SU-DHL-6 (cell line): ENCODE measurements around the gene SDCBP2.

Experiments
- EZH2phosphoT487 ChIP-seq: fragments of 200-600 bp; sonication (generic), shearing (Covaris generic); conservative IDR thresholded peaks from 2 replicates; pipeline ENCODE4 v1.6.1; 2018; ENCODE audit warnings: mild to moderate bottlenecking, antibody characterized with exemption, low read length, moderate library complexity, mixed read lengths
- TF ChIP-seq, protein P1 (sequence below): fragments of 200-600 bp; sonication (generic); IDR thresholded peaks from one replicate; pipeline ENCODE4 v1.5.1; 2017; ENCODE audit warnings: antibody characterized with exemption, mild to moderate bottlenecking, low read length, moderate library complexity; ENCODE audit not compliant: insufficient read depth, poor library complexity, severe bottlenecking

DNA sequence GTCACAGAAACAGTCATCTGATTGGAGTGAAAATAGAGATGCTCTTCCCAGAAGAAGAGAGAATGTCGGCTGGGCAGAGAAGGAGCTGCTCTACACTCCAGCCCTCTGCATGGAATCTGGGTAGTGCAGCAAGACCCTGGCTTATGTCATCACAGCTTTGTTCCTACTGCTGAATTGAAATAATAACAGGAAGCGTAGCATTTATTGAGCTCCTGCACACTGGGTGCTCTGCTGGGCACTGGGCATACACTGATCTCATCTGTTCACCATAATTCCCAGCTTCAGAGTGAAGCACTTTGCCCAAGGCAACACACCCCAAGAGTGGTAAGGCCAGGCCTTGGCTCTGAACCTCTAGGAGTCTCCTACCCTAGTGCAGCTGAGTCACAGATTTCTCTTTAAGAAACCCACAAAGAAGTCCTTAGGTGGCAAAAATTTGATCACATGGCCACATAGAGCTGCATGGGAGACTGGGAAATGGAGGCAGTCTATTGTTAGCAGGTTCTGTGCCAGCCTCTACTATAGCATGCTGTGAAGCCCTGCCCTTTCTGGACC, 3.9 kb upstream of the SDCBP2 start:
- TF ChIP-seq, protein P1, sequence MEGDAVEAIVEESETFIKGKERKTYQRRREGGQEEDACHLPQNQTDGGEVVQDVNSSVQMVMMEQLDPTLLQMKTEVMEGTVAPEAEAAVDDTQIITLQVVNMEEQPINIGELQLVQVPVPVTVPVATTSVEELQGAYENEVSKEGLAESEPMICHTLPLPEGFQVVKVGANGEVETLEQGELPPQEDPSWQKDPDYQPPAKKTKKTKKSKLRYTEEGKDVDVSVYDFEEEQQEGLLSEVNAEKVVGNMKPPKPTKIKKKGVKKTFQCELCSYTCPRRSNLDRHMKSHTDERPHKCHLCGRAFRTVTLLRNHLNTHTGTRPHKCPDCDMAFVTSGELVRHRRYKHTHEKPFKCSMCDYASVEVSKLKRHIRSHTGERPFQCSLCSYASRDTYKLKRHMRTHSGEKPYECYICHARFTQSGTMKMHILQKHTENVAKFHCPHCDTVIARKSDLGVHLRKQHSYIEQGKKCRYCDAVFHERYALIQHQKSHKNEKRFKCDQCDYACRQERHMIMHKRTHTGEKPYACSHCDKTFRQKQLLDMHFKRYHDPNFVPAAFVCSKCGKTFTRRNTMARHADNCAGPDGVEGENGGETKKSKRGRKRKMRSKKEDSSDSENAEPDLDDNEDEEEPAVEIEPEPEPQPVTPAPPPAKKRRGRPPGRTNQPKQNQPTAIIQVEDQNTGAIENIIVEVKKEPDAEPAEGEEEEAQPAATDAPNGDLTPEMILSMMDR, result no peak
- no peak for TF ChIP-seq EZH2phosphoT487
